Measurements from ENCODE around the gene SAP30BP. TPM values are rescaled to one million over a fixed set of nuclear protein-coding genes. Genes with fewer than 3 reads are reported as not detected.

The SAP30BP gene
- total RNA-seq, 1 experiment from 2014 or later = 96.4 TPM

- Mint-ChIP-seq H3K4me3 (ENCODE audit: low read depth, unreplicated experiment) (peak overlapping the region; percentile 50), H3K9me3 (ENCODE audit: low read depth, unreplicated experiment) (no peaks in the 10 kb centered on the region), H3K4me1 (ENCODE audit: low read depth, unreplicated experiment) (peaks cover 54% of the 10 kb centered on the region)
Measured at GRCh38 chr17:75684924-75685323, 17.8 kb downstream of the SAP30BP start.

DNA sequence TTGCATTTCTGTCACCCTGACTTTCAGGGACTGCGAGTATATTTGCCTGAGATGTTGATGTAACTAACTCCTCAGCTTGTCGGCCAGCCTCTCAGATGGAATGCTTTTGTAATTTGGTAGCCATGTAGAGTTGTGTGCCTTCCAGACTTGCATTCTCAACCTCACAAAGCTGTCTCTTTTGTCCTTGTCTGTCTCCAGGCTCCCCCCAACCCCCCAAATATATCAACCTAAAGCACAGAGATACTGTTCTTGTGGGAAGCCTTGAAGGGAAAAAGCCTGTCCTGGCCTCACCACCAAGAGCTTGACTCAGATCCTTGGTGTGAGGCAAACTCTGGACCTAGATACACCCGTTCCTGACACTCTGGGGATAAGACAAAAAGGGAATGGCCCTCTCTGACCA lies 18.4 kb downstream of the SAP30BP start:
- Mint-ChIP-seq H3K27ac (ENCODE audit: unreplicated experiment) (peak overlapping the region; percentile 88), H3K4me1 (ENCODE audit: low read depth, unreplicated experiment) (peaks cover 50% of the 10 kb centered on the region), H3K9me3 (ENCODE audit: low read depth, unreplicated experiment) (no peaks in the 10 kb centered on the region), H3K36me3 (ENCODE audit: insufficient read depth, unreplicated experiment) (peaks cover 33% of the 10 kb centered on the region), H3K4me3 (ENCODE audit: low read depth, unreplicated experiment) (peak overlapping the region; percentile 50), H3K27me3 (ENCODE audit: unreplicated experiment) (no peaks in the 10 kb centered on the region)
- BruUV-seq (replicated peaks) = TSS peak; percentile 77
- CTCF ChIA-PET = interaction anchor here (2.9 kb wide), 1 partner anchor 35 kb away, joined by 12 read pairs; the partner anchor contains the start of gene ITGB4
- TF ChIP-seq CTCF (IDR thresholded peaks at IDR 0.05; ENCODE audit: unreplicated experiment) = no peak
- intact Hi-C loops (cut with micrococcal nuclease; ENCODE audit: unreplicated experiment) = no loop called here
- DNase-seq = no peak

More at GRCh38 chr17:75684924-75685323, 17.8 kb downstream of the SAP30BP start:
- H3K27me3 Mint-ChIP-seq (ENCODE audit: unreplicated experiment) = no peaks in the 10 kb centered on the region
- peaks cover 37% of the 10 kb centered on the region for H3K36me3 Mint-ChIP-seq (ENCODE audit: insufficient read depth, unreplicated experiment)
- intact Hi-C loops (cut with micrococcal nuclease; ENCODE audit: unreplicated experiment) = no loop called here
- no TSS peak for BruUV-seq (replicated peaks)
- CTCF ChIA-PET = interaction anchor here (2.9 kb wide), 2 partner anchors 36 to 37 kb away, joined by 9 to 12 read pairs; partner anchors contain the start of gene ITGB4
- peak; percentile 82 for DNase-seq
- TF ChIP-seq CTCF (IDR thresholded peaks at IDR 0.05; ENCODE audit: unreplicated experiment) = no peak
- peak overlapping the region; percentile 88 for H3K27ac Mint-ChIP-seq (ENCODE audit: unreplicated experiment)

- Mint-ChIP-seq H3K4me3 (ENCODE audit: low read depth, unreplicated experiment) (no peak overlapping the region), H3K36me3 (ENCODE audit: insufficient read depth, unreplicated experiment) (peaks cover 34% of the 10 kb centered on the region), H3K4me1 (ENCODE audit: low read depth, unreplicated experiment) (peaks cover 76% of the 10 kb centered on the region), H3K9me3 (ENCODE audit: low read depth, unreplicated experiment) (no peaks in the 10 kb centered on the region), H3K27ac (ENCODE audit: unreplicated experiment) (no peak overlapping the region), H3K27me3 (ENCODE audit: unreplicated experiment) (no peaks in the 10 kb centered on the region)
- DNase-seq = no peak
- TF ChIP-seq CTCF (IDR thresholded peaks at IDR 0.05; ENCODE audit: unreplicated experiment) = no peak
- CTCF ChIA-PET = interaction anchor here (0.7 kb wide), 1 partner anchor 62 kb away, joined by 3 read pairs; no protein-coding TSS in a partner anchor
- no TSS peak for BruUV-seq (replicated peaks)
- intact Hi-C loops (cut with micrococcal nuclease; ENCODE audit: unreplicated experiment) = no loop called here
Measured at GRCh38 chr17:75688209-75688825, 21.2 kb downstream of the SAP30BP start.

- no peak for DNase-seq
- Mint-ChIP-seq H3K27ac (ENCODE audit: unreplicated experiment) (no peak overlapping the region), H3K9me3 (ENCODE audit: low read depth, unreplicated experiment) (no peaks in the 10 kb centered on the region), H3K4me1 (ENCODE audit: low read depth, unreplicated experiment) (peaks cover 72% of the 10 kb centered on the region), H3K36me3 (ENCODE audit: insufficient read depth, unreplicated experiment) (peaks cover 44% of the 10 kb centered on the region), H3K4me3 (ENCODE audit: low read depth, unreplicated experiment) (no peak overlapping the region), H3K27me3 (ENCODE audit: unreplicated experiment) (no peaks in the 10 kb centered on the region)
- BruUV-seq (replicated peaks) = no TSS peak
- no peak for TF ChIP-seq CTCF (IDR thresholded peaks at IDR 0.05; ENCODE audit: unreplicated experiment)
- intact Hi-C loops (cut with micrococcal nuclease; ENCODE audit: unreplicated experiment) = no loop called here
- CTCF ChIA-PET = interaction anchor here (0.6 kb wide), 1 partner anchor 526 kb away, joined by 3 read pairs; no protein-coding TSS in a partner anchor
Measured at GRCh38 chr17:75689441-75689873, 22.3 kb downstream of the SAP30BP start.

All from Calu3 (cell line).